HUES48 (cell line): ENCODE results near the gene FBLN1.
"Not testable (repeated sequence)": the region's sequence is repeated elsewhere in the genome, so short reads cannot be mapped to it uniquely, and the experiment has no call there.

ENCODE experiments used
- H3K27ac ChIP-seq: one replicate; pipeline ENCODE4 v1.7.0; 2013; ENCODE audit warnings: low read depth, low read length, inconsistent platforms
- H3K27me3 ChIP-seq: 2 replicates; pipeline ENCODE4 v1.6.1; 2013; ENCODE audit warnings: mild to moderate bottlenecking, low read length; ENCODE audit not compliant: control insufficient read depth, insufficient read depth
- H3K36me3 ChIP-seq: 2 replicates; pipeline ENCODE4 v1.6.1; 2013; ENCODE audit warnings: low read length; ENCODE audit not compliant: control insufficient read depth, insufficient read depth
- H3K4me1 ChIP-seq: 2 replicates; pipeline ENCODE4 v1.6.1; 2013; ENCODE audit warnings: mild to moderate bottlenecking, low read length; ENCODE audit not compliant: control insufficient read depth, insufficient read depth
- H3K4me3 ChIP-seq: 2 replicates; pipeline ENCODE4 v1.5.1; 2013; ENCODE audit warnings: mild to moderate bottlenecking, low read depth, low read length
- H3K9ac ChIP-seq: 2 replicates; pipeline ENCODE4 v1.6.1; 2013; ENCODE audit warnings: mild to moderate bottlenecking, low read depth, low read length, moderate library complexity
- H3K9me3 ChIP-seq: 2 replicates; pipeline ENCODE4 v1.6.1; 2013; ENCODE audit warnings: low read length; ENCODE audit not compliant: control insufficient read depth, insufficient read depth

The FBLN1 gene

DNA sequence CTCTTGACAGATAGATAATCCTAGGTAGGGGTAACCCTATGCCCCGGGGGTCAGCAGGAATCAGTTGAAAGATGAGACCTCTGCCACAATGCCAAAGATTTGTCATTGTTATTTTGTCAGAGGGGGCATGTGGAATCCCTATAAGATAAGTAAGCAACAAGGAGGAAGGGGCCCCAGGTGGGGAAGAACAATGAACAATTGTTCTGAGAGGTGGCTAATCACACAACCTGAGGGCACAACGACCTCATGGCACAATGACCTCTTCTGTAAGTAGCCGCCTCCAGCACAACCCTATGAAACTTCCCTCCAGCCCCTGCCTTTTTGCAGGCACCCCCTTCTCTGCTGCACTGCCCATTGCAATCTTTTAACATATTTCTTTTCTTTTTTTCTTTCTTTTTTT is 11.8 kb upstream of the FBLN1 start:
- Histone ChIP-seq H3K27me3 (no peaks in the 10 kb centered on the region), H3K9ac (no peak overlapping the region), H3K9me3 (peaks cover 15% of the 10 kb centered on the region; the same call in 1 of the 2 replicates), H3K4me3 (no peak overlapping the region), H3K27ac (no peak overlapping the region), H3K4me1 (0 out of 2 replicates have a peak, but pooled peaks cover 1% of the 10 kb centered on the region), H3K36me3 (no peaks in the 10 kb centered on the region)

DNA sequence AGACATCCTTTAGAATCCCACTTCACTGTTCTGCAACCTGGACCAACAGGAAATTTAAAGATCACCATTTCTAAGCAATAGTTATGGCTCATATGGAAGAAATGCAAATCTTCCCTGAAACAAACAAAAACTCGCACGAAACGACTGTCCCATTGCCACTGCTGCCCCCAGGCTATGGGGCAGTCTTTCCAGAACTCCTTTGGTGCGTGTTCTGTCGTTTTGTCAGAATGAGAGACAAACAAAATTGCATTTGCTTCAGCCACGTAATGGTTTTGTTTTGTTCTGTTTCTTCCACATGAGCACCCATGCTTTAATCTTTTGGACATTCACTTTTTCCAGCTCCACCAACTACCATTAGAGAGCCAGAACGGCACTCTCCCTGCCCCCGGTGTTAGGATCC is 10.8 kb upstream of the FBLN1 start:
- Histone ChIP-seq H3K9ac (no peak overlapping the region), H3K27ac (no peak overlapping the region), H3K4me3 (no peak overlapping the region), H3K36me3 (no peaks in the 10 kb centered on the region), H3K4me1 (0 out of 2 replicates have a peak, but pooled peaks cover 5% of the 10 kb centered on the region), H3K27me3 (no peaks in the 10 kb centered on the region), H3K9me3 (peaks cover 15% of the 10 kb centered on the region; the same call in 1 of the 2 replicates)

DNA sequence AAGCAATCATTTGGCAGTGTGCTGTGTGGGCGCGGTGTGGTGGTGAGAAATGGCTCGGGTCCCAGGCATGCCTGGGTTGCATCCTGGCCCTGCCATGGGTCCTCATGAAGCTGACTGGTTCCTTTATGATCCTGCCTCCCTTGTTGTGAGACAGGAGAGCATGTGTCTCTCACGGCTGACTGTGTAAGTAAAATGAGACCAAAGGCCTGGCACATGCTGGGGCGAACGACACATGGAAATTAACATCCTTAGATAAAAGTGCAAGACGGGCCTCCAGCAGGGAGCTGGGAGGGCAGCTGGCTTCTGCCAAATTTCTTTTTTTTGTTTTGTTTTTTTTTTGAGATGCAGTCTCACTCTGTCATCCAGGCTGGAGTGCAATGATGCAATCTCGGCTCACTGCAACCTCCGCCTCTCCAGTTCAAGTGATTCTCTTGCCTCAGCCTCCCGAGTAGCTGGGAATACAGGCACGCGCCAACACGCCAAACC is 9.4 kb upstream of the FBLN1 start:
- Histone ChIP-seq H3K9ac (no peak overlapping the region), H3K27ac (no peak overlapping the region), H3K27me3 (no peaks in the 10 kb centered on the region), H3K4me3 (no peak overlapping the region), H3K9me3 (peaks cover 4% of the 10 kb centered on the region; the same call in 1 of the 2 replicates), H3K36me3 (no peaks in the 10 kb centered on the region), H3K4me1 (0 out of 2 replicates have a peak, but pooled peaks cover 5% of the 10 kb centered on the region)

DNA sequence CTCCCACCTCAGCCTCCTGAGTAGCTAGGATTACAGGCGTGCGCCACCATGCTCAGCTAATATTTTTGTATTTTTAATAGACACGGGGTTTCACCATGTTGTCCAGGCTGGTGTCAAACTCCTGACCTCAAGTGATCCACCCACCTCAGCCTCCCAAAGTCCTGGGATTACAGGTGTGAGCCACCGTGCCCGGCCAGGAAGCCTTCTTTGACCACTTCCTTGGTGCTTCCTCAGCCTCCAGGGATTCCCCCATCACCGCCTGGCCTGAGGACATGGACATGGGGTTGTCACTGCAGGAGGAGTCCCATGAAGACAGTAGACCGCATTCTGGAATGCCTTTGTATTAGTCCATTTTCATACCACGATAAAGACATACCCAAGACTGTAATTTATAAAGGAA is 8.4 kb upstream of the FBLN1 start:
- H3K9me3 ChIP-seq, H3K27ac ChIP-seq, H3K4me1 ChIP-seq, H3K9ac ChIP-seq, H3K36me3 ChIP-seq, H3K4me3 ChIP-seq, H3K27me3 ChIP-seq: not testable (repeated sequence)

DNA sequence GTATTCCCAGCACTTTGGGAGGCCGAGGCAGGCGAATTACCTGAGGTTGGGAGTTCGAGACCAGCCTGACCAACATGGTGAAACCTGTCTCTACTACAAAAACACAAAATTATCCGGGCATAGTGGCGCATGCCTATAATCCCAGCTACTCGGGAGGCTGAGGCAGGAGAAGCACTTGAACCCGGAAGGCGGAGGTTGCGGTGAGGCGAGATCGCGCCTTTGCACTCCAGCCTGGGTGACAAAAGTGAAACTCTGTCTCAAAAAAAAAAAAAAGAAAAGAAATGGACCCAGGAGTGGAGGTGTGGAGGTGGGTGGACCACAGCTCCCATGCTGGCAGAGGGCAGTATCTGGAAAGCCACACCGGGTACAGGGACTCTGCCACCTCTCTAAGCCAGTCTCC is 7.1 kb upstream of the FBLN1 start:
- not testable (repeated sequence) for H3K27ac ChIP-seq, H3K27me3 ChIP-seq

DNA sequence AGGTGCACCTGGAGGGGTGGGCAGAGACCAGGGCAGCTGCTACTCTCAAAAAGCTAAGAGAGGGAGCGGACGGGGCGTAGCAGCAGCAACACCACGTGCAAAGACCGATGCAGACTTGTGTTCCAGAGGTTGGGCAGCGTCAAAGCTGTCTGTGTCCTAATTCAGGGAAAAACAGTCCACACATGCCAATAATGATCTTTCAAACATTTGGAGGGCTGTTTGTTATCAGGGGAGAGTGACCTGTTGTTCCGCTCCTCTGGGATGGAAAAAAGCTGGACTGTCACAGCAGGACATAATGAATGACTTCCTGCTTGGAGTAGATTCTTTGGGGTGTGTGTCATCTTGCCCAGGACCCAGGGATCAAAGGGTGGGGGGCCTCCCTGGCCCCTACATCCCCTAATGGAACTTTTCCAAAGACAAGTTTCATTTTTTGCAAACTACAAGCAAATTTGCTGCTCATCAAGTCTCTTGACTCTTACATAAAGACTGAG is 6.2 kb upstream of the FBLN1 start:
- no peak overlapping the region for H3K9ac ChIP-seq
- 0 out of 2 replicates have a peak, but pooled peaks cover 5% of the 10 kb centered on the region for H3K4me1 ChIP-seq
- no peaks in the 10 kb centered on the region for H3K9me3 ChIP-seq
- peak overlapping the region; percentile 53 for H3K27ac ChIP-seq
- H3K4me3 ChIP-seq: no peak overlapping the region
- no peaks in the 10 kb centered on the region for H3K27me3 ChIP-seq
- no peaks in the 10 kb centered on the region for H3K36me3 ChIP-seq

More for the DNA sequence above, 7.1 kb upstream of the FBLN1 start:
- not testable (repeated sequence) for H3K4me1 ChIP-seq, H3K4me3 ChIP-seq, H3K9ac ChIP-seq, H3K9me3 ChIP-seq, H3K36me3 ChIP-seq

DNA sequence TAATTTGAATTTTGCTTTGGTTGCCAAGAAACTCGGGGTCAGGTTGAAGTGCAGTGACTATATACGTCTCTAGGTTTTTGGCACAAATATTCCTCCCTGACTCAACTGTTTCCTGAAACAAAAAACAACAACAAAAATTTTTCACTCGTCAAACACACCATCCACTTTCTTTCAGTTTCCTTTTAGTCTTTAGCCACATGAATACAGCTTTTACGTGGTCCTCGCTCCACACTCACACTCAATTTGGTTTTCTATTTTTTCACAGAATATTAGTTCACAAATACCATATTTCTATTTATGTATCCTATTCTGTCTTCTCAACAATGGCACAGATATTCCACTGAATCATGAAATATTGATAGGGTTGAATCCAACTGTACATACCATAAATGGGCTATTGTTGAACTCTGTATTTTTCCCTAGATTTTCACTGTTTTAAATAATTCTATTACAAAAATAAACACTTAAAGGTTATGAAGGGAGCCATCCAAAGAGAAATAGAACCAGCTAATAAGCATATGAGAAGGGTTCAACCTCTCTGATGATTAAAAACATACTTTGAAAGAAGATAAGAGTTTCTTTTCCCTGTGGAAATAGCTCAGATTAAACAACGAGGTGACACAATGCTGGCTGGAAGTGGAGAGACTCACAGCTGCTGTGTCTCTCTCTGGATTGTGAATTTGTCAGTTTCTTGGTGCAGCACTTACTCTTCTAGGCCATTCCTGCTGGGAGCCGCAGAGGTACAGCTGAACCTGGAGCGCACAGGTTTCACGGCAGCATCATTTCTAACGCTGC is 5.1 kb upstream of the FBLN1 start:
- H3K9ac ChIP-seq: no peak overlapping the region

DNA sequence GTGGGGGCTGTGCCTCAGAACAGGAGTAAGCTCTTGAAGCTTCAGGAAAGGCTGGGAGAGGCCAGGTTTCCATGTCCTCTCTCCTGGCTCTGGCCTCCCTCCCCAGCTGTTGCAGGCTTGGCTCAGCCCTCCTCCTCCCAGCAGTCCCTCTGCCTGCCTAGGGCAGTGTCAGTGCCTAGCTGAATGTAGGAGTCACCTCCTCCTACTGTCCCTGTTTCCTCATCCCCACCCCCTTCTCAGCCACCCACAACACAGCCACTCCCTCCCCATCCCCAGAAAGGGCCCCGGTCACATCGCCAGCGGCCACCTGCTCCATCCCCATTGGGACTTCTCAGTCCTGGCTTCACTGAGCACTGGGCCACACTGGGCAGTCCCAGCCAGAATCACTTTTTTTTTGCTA is 2.9 kb upstream of the FBLN1 start:
- Histone ChIP-seq H3K9me3 (no peaks in the 10 kb centered on the region), H3K4me1 (peaks cover 8% of the 10 kb centered on the region; the same call in 1 of the 2 replicates), H3K9ac (no peak overlapping the region), H3K27ac (no peak overlapping the region), H3K4me3 (no peak overlapping the region), H3K36me3 (no peaks in the 10 kb centered on the region), H3K27me3 (no peaks in the 10 kb centered on the region)

More for the DNA sequence above, 5.1 kb upstream of the FBLN1 start:
- H3K36me3 ChIP-seq: no peaks in the 10 kb centered on the region
- no peaks in the 10 kb centered on the region for H3K9me3 ChIP-seq
- H3K4me1 ChIP-seq: 0 out of 2 replicates have a peak, but pooled peaks cover 5% of the 10 kb centered on the region
- no peaks in the 10 kb centered on the region for H3K27me3 ChIP-seq
- no peak overlapping the region for H3K27ac ChIP-seq
- no peak overlapping the region for H3K4me3 ChIP-seq

DNA sequence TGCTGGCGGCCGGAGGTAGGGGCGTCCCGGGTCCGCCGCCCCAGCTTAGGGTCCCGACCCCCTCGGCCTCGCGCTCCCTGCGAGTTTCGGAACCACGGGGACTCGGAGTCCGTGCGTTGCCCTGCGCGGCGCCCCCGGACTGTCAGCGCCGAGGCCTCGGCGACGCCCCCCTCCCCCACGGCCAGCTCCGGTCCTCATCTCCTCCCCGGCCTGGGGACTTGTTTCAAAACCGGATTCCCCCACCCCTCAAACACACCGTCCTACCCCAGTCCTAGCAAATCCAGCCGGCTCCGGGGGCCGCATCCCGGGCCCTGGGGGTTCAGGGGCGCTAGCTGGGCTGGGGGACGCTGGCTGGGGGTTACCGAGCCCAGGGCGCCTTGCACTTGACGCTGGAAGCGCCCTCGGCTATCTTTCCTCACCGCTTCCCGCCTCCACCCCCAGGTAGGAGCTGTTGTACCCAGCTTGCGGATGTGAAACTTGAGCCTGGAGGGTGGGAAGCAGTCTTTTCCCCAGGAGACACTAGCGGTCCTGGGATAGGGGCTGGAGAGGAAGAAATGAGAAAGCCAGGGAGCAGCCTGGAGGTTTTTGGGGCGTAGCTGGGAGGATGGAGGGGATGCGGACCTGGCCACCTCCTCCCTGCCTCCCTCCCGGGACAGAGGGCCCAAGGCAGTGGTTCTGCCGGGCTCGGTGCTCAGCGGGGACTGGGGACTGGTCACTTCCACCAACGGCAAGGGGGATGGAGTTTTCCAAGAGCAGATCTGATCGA is 550 bp downstream of the FBLN1 start:
- peak overlapping the region; percentile 80 for H3K4me3 ChIP-seq
- H3K27ac ChIP-seq: peak overlapping the region; percentile 88
- H3K9ac ChIP-seq: peak overlapping the region; percentile 70

DNA sequence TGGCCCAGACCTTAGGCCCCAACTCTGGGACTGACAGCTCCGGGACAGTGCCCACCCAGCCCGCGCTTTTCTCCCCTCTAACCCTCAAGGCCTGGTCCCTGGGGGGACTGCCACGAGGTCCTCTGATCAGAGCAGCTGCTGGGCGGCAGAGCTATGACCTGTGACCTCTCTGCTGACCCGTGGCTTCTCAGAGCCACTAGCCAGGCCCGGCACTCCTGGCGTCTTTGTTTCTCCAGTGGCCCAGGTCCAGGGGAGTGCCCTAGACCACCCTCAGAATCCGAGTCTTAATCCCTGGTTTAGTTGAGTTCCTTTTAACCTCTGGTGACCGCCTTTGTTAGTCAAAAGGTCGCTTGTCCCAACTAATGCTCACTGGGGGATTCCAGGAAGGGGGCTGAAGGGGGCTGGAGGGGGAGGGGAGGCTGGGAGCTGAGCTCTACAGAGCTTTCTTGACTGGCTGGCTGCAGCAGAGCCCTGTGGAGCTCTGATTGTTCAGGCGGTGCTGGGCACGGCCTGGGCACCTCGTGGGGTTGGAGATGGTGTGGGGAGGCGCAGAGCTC is 1.2 kb downstream of the FBLN1 start:
- peak overlapping the region; percentile 80 for H3K4me3 ChIP-seq
- H3K36me3 ChIP-seq: no peaks in the 10 kb centered on the region
- H3K27ac ChIP-seq: peak overlapping the region; percentile 88
- peaks cover 24% of the 10 kb centered on the region for H3K4me1 ChIP-seq
- H3K9ac ChIP-seq: peak overlapping the region; percentile 70
- no peaks in the 10 kb centered on the region for H3K9me3 ChIP-seq
- H3K27me3 ChIP-seq: no peaks in the 10 kb centered on the region

More for the DNA sequence above, 550 bp downstream of the FBLN1 start:
- Histone ChIP-seq H3K4me1 (peaks cover 22% of the 10 kb centered on the region), H3K9me3 (no peaks in the 10 kb centered on the region), H3K27me3 (no peaks in the 10 kb centered on the region), H3K36me3 (no peaks in the 10 kb centered on the region)
